HFF-Myc (cell line): Measurements from ENCODE around the gene TMEM205.

Experiments
- DNase-seq: peaks from one replicate; pipeline ENCODE4 v3.0.0-alpha.2; 2011; ENCODE audit warnings: low read depth; ENCODE audit errors: extremely low read depth
- H3K4me3 ChIP-seq: replicated peaks from 2 replicates; pipeline ENCODE4 v1.5.1; 2011; ENCODE audit warnings: low read depth, mild to moderate bottlenecking, control low read depth, low read length
- TF ChIP-seq, protein P1 (sequence below): IDR thresholded peaks from 2 replicates; pipeline ENCODE4 v1.5.1; 2012; ENCODE audit warnings: mild to moderate bottlenecking, low read depth, low read length, control low read depth; ENCODE audit errors: missing control alignments

Gene TMEM205

DNA sequence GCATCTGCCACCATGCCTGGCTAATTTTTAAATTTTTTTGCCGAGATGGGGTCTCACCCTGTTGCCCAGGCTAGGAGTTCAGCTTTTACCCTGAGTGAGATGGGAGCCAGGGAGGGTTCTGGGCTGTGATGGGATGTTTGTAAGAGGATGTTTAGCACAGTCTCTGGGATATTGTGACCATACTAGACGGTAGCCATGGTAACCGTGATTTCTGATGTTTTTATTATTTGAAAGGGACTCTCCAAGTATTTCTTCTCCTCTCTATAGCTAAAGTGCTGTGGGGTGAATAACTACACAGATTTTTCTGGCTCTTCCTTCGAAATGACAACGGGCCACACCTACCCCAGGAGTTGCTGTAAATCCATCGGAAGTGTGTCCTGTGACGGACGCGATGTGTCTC, 39.7 kb downstream of the TMEM205 start:
- TF ChIP-seq, protein P1, sequence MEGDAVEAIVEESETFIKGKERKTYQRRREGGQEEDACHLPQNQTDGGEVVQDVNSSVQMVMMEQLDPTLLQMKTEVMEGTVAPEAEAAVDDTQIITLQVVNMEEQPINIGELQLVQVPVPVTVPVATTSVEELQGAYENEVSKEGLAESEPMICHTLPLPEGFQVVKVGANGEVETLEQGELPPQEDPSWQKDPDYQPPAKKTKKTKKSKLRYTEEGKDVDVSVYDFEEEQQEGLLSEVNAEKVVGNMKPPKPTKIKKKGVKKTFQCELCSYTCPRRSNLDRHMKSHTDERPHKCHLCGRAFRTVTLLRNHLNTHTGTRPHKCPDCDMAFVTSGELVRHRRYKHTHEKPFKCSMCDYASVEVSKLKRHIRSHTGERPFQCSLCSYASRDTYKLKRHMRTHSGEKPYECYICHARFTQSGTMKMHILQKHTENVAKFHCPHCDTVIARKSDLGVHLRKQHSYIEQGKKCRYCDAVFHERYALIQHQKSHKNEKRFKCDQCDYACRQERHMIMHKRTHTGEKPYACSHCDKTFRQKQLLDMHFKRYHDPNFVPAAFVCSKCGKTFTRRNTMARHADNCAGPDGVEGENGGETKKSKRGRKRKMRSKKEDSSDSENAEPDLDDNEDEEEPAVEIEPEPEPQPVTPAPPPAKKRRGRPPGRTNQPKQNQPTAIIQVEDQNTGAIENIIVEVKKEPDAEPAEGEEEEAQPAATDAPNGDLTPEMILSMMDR = no peak
- no peak for DNase-seq
- no peak overlapping the region for H3K4me3 ChIP-seq

DNA sequence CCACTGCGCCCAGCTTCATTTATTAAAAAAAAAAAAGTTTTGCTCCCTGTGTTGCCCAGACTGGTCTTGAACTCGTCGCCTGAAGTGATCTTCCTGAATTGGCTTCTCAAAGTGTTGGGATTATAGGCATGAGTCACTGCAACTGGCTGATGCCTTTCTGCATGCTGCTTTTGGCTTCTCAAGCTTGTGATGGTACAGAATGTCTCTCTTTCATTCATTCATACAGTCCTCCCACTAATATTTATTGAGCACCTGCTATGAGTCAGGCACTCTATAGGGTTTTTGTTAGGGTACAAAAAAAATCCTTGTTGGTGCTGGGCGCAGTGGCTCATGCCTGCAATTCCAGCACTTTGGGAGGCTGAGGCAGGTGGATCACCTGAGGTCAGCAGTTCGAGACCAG, 41.1 kb downstream of the TMEM205 start:
- TF ChIP-seq, protein P1 = no peak
- DNase-seq = no peak

DNA sequence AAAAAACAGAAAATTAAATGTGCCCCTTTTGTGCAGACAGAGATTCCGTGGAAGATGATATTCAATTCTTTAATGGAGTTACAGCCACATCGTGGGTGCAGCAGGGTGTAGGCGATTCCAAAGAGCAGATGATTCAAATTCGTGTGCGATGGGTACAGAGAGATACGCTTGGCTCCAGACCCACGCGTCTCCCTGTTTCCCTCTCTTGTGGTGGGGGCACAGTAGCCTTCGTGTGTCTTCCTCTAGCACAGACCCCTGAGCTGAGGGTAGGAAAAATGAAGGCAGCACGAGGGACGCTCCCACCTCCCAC, 45.3 kb downstream of the TMEM205 start:
- H3K4me3 ChIP-seq = no peak overlapping the region
- TF ChIP-seq, protein P1 = no peak
- DNase-seq = no peak

More for the DNA sequence above, 41.1 kb downstream of the TMEM205 start:
- no peak overlapping the region for H3K4me3 ChIP-seq

DNA sequence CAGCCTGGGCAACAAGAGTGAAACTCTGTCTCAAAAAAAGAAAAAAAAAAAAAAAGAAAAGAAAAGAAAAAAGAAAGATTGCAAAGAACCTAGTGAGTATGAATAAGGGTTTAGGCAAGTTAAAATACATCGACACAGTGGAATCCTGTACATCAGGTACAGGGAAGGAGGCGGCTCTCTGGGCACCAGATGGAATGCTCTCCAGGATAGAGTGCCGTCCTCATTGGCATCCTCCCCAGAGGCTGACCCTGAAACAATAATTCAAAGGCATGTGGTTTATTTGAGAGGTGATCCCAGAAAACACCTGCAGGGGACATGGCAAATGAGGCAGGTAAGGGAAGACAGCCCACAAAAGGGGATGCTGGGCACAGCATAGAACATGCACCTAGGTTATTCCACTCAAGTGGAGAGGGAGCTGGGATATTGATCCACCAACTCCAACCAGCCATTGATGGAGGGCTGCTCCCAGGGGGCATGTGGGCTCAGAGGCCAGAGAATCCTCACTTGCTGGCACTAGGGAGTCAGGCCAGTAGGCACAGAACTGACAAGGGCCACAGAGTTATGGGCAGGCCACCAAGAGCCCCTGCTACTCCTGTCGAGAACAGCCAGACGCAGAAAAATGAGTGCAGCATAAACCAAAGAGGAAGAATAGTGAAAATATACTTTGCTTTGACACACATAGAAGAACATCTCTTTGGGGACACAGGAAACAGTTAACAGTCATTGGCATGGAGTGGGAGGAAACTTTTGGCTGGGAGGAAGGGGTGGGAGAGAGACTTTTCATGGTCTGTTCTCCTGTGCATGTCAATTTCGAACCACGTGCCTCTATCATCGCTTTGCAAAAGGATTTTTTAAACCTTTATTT, 45.9 kb downstream of the TMEM205 start:
- no peak overlapping the region for H3K4me3 ChIP-seq
- TF ChIP-seq, protein P1 = no peak
- DNase-seq = no peak

DNA sequence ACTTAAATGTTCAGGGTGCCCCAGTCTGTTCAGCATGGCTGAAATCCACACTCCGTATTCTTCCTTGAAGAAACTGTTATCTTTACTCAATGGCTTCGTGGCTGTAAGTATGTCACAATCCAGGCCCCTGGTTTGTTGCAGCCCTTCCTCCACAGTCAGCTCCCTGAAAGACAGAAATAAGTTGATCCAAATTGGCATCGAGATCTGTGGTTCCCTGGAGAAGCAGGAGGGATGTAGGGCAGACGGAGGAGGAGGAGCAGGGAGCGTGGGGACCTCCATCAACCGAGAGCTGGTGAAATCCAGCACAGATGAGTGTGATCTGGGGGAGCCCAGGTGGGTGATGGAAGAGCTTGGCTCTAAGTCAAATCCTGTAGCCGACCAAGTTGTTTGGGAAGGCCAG, 49.8 kb downstream of the TMEM205 start:
- DNase-seq = no peak
- TF ChIP-seq, protein P1 = no peak
- H3K4me3 ChIP-seq = no peak overlapping the region

DNA sequence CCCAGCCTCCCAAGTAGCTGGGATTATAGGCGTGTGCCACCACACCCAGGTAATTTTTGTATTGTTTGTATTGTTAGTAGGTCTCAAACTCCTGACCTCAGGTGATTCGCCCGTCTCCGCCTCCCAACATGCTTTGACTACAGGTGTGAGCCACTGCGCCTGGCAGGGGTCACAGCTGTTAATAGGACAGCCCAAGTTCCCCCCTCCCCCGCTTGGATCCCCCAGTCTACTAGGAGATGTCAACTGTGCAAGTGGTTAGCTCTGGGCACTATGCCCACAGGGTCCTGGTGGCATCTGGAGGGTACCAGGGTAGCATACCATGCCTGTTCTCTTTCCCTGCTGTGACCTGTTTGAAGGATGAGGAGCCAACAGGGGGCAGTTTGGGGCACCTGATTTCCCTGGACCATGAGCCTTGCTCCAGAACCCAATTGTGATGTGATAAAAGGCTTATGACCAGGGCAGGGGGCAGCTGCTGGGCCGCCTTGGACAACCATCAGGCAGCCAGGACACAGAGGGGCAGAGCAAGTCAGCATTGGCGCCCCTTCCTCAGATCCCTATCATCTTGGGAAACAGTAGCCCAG, 50.3 kb downstream of the TMEM205 start, which contains the start of gene TSPAN16:
Gene TSPAN16 (plus strand): TSS at position 496 of the 581 bp plus-strand sequence. CDS start 138 bp downstream, outside the sequence.
- H3K4me3 ChIP-seq = no peak within 1 kb of the TSS
- TF ChIP-seq, protein P1 = peak; percentile 5
- no peak for DNase-seq
